ENCODE data around the gene BCL7A. TPM values are rescaled to one million over a fixed set of nuclear protein-coding genes. Genes with fewer than 3 reads are reported as not detected.
"Not testable (repeated sequence)": the region's sequence is repeated elsewhere in the genome, so short reads cannot be mapped to it uniquely, and the experiment has no call there.

Gene BCL7A
- total RNA-seq, 2 experiments from 2014 or later: 2.8 to 2.9 TPM

GRCh38 chr12:122026706-122027333, 5.1 kb downstream of the BCL7A start:
- H3K27ac Mint-ChIP-seq: no peak overlapping the region
- H3K36me3 Mint-ChIP-seq: peaks cover under 1% of the 10 kb centered on the region
- no peak overlapping the region for H3K4me3 Mint-ChIP-seq
- no peaks in the 10 kb centered on the region for H3K9me3 Mint-ChIP-seq (ENCODE audit: low read depth)
- ATAC-seq: no peak
- CTCF ChIA-PET: interaction anchor here (0.6 to 1.4 kb wide), 3 partner anchors 22 to 1298 kb away, joined by 3 to 4 read pairs (median 3); no protein-coding TSS in a partner anchor
- peaks cover 25% of the 10 kb centered on the region for H3K4me1 Mint-ChIP-seq
- H3K27me3 Mint-ChIP-seq: peaks cover 70% of the 10 kb centered on the region
- no peak for DNase-seq

GRCh38 chr12:122028165-122028904, 6.7 kb downstream of the BCL7A start:
- ATAC-seq: no peak
- CTCF ChIA-PET: interaction anchor here (0.7 to 3.5 kb wide), 7 partner anchors 26 to 234 kb away, joined by 3 to 12 read pairs (median 5); partner anchors contain the start of genes CFAP251 and RHOF
- DNase-seq: no peak
- Mint-ChIP-seq H3K4me1 (peaks cover 20% of the 10 kb centered on the region), H3K4me3 (no peak overlapping the region), H3K36me3 (no peaks in the 10 kb centered on the region), H3K27me3 (peaks cover 63% of the 10 kb centered on the region), H3K9me3 (ENCODE audit: low read depth) (no peaks in the 10 kb centered on the region), H3K27ac (no peak overlapping the region)

- Mint-ChIP-seq H3K4me3 (no peak overlapping the region), H3K27ac (peak overlapping the region; percentile 41), H3K36me3 (no peaks in the 10 kb centered on the region), H3K27me3 (peaks cover 61% of the 10 kb centered on the region), H3K4me1 (peaks cover 18% of the 10 kb centered on the region), H3K9me3 (ENCODE audit: low read depth) (no peaks in the 10 kb centered on the region)
- DNase-seq (peak; percentile 88), ATAC-seq (peak; percentile 81)
- CTCF ChIA-PET: interaction anchor here (0.7 to 3.5 kb wide), 5 partner anchors 25 to 235 kb away, joined by 3 to 12 read pairs (median 4); partner anchors contain the start of gene RHOF
These were observed 7.3 kb downstream of the BCL7A start for GRCh38 chr12:122028905-122029560.

GRCh38 chr12:122029620-122030423, 8.1 kb downstream of the BCL7A start:
- H3K27ac Mint-ChIP-seq: peak overlapping the region; percentile 28
- CTCF ChIA-PET: interaction anchor here (0.8 to 3.5 kb wide), 2 partner anchors 90 to 93 kb away, joined by 3 to 12 read pairs; no protein-coding TSS in a partner anchor
- peaks cover 18% of the 10 kb centered on the region for H3K4me1 Mint-ChIP-seq
- ATAC-seq: no peak
- H3K9me3 Mint-ChIP-seq (ENCODE audit: low read depth): no peaks in the 10 kb centered on the region
- no peaks in the 10 kb centered on the region for H3K36me3 Mint-ChIP-seq
- H3K4me3 Mint-ChIP-seq: no peak overlapping the region
- DNase-seq: no peak
- peaks cover 55% of the 10 kb centered on the region for H3K27me3 Mint-ChIP-seq

- Mint-ChIP-seq H3K27ac (no peak overlapping the region), H3K4me3 (no peak overlapping the region), H3K36me3 (no peaks in the 10 kb centered on the region), H3K27me3 (peaks cover 53% of the 10 kb centered on the region), H3K9me3 (ENCODE audit: low read depth) (no peaks in the 10 kb centered on the region), H3K4me1 (peaks cover 18% of the 10 kb centered on the region)
- CTCF ChIA-PET: interaction anchor here (3.5 kb wide), 1 partner anchor 93 kb away, joined by 12 read pairs; no protein-coding TSS in a partner anchor
- ATAC-seq (no peak), DNase-seq (no peak)
These were observed 8.8 kb downstream of the BCL7A start for GRCh38 chr12:122030424-122031035.

DNA sequence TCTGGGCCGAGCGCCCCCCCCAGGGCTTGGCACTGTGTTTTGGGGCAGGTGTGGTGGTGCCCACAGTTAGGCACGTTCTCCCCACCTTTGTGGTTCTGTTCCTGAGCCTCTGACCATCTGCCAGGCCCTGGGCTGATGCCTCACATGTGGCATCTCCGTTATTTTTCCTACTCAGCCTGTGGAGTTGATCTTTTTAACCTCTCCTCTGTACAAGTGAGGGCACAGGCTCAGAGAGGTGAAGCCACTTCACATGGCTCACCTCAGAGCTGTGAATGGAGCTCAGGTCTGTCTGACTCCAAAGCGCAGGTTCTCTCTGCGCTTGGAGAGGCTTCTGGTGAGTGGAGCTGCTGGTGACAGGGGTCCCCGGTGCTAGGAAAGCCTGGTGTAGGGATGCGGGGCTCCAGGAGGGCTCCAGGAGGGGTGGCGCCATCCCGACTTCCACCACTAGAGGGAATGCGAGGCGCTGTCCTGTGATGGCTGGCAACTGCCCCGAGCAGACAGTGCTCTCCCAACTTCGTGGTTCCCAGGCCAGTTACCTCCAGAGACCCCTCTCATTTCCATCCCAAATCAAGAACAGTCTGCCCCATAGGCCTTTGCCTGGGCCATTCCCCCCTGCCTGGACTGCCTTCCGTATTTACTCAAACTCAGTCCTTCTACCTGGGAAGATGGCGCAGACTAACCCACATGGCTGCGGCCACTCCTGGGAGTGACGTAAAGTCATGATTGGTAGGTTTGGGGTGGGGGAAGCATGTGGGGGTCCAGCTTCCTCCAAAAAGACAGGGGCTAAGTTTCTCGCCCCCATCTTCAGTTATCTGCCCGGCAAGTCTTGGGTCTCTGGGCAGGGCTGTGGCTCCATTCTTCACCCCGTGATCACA, 9.9 kb downstream of the BCL7A start:
- H3K27ac Mint-ChIP-seq: no peak overlapping the region
- H3K9me3 Mint-ChIP-seq (ENCODE audit: low read depth): no peaks in the 10 kb centered on the region
- peaks cover 18% of the 10 kb centered on the region for H3K4me1 Mint-ChIP-seq
- H3K4me3 Mint-ChIP-seq: no peak overlapping the region
- ATAC-seq: peak; percentile 50
- no peaks in the 10 kb centered on the region for H3K36me3 Mint-ChIP-seq
- DNase-seq: peak; percentile 65
- H3K27me3 Mint-ChIP-seq: peaks cover 50% of the 10 kb centered on the region
- CTCF ChIA-PET: interaction anchor here (0.8 to 1.0 kb wide), 2 partner anchors 9 to 44 kb away, joined by 3 to 4 read pairs; no protein-coding TSS in a partner anchor

DNA sequence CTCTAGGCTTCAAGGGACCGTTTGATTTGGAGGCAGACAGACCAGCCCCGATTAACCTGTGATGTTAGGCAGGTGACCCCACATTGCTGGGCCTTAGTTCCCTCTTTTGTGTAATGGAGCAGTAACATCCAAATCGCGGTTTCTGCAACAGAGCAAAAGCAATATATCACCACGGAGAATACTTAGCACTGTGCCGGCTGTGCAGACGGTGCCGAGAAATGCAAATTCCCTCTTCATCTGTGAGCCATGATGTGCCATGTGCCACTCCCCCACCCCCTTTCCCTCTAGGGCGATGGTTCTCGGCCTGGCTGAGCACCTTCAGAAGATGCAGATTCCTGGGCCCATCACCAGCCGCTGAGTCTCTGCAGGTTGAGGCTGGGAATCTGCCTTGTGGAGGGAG, 10.9 kb downstream of the BCL7A start:
- H3K4me3 Mint-ChIP-seq: no peak overlapping the region
- H3K4me1 Mint-ChIP-seq: peaks cover 18% of the 10 kb centered on the region
- CTCF ChIA-PET: no interaction called here
- DNase-seq (no peak), ATAC-seq (no peak)
- H3K9me3 Mint-ChIP-seq (ENCODE audit: low read depth): no peaks in the 10 kb centered on the region
- no peak overlapping the region for H3K27ac Mint-ChIP-seq
- peaks cover 43% of the 10 kb centered on the region for H3K27me3 Mint-ChIP-seq
- no peaks in the 10 kb centered on the region for H3K36me3 Mint-ChIP-seq

DNA sequence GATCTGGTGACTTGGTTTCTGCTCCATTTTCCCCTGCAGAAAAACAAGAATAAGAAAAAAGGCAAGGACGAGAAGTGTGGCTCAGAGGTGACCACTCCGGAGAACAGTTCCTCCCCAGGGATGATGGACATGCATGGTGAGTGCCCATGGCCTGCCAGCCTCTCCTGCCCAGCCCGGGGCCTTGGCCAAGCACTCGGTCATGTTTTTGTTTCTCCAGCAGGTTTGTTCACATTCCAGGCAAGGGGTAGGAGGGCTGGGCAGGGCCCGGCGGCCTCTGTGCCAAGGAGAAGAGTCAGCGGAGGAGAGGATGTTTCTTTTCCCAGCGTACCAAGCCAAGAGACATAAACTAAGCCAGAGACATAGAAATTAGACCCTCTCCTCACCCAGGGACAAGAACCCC, 13.6 kb downstream of the BCL7A start:
- Mint-ChIP-seq H3K36me3 (no peaks in the 10 kb centered on the region), H3K27ac (no peak overlapping the region), H3K4me3 (no peak overlapping the region), H3K27me3 (peaks cover 18% of the 10 kb centered on the region), H3K9me3 (ENCODE audit: low read depth) (no peaks in the 10 kb centered on the region), H3K4me1 (no peaks in the 10 kb centered on the region)
- CTCF ChIA-PET: no interaction called here
- no peak for DNase-seq
- ATAC-seq: no peak

DNA sequence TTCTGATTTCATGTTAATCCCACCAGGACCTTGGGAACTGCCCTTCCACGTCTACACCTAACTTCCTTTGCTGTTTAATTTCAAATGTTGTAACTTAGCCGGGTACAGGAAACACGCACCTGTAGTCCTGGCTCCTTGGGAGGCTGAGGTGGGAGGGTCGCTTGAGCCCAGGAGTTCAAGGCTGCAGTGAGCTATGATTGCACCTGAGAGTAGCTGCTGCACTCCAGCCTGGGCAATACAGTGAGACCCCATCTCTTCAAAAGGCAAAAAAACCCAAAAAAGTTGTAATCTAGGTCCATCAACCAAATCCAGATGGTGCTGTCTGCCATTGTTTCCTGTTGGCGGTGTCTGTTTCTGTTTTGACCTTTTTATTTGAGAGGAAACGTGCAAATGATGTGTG, 14.5 kb downstream of the BCL7A start:
- no peaks in the 10 kb centered on the region for H3K9me3 Mint-ChIP-seq (ENCODE audit: low read depth)
- CTCF ChIA-PET: no interaction called here
- no peak for ATAC-seq

DNA sequence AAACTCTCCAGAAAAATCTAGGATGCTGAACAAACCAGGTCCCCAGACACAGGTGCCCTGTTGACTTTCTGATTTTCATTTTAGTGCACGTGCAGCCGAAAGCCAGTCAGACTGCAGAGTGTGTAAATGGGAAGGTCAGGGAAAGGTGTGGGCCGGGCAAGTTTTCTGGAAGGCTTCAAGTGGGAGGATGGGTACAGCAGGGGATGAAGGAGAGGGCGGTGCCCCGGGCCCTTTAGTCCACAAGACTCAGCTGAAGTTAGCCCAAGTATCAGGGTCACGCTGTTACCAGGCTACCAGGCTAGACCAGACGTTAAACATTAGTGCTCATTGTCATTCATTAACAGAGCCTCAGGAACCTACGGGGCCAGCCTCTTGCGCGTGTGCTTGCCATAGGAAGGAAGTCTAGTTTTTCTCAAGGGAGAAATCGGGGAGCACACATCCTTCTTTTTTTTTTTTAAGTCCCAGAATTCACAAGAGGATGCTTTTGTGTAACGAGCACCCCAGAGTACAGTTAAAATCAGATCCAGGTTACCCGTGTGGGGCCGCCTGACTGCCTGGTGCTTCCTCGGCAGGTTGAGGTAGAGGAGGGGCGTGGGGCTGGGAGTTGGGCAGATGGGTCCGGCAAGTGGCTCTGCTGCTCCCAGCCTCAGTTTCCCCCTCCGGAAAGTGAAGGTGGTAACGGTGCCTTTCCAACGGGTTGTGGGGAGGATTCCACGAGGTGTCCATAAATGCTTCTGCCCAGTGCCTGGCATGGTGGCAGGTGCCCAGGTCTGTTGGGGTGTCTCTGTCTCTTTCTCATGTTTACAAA, 19.1 kb downstream of the BCL7A start:
- CTCF ChIA-PET: no interaction called here
- Mint-ChIP-seq H3K9me3 (ENCODE audit: low read depth) (no peaks in the 10 kb centered on the region), H3K27ac (no peak overlapping the region), H3K27me3 (no peaks in the 10 kb centered on the region), H3K4me1 (no peaks in the 10 kb centered on the region), H3K36me3 (no peaks in the 10 kb centered on the region), H3K4me3 (no peak overlapping the region)
- no peak for ATAC-seq
- DNase-seq: no peak

More for the DNA sequence above, 14.5 kb downstream of the BCL7A start:
- Mint-ChIP-seq H3K4me3 (no peak overlapping the region), H3K4me1 (no peaks in the 10 kb centered on the region), H3K27me3 (peaks cover 11% of the 10 kb centered on the region), H3K36me3 (no peaks in the 10 kb centered on the region), H3K27ac (no peak overlapping the region)
- no peak for DNase-seq

- ATAC-seq; H3K4me3 Mint-ChIP-seq; H3K27ac Mint-ChIP-seq; DNase-seq; H3K36me3 Mint-ChIP-seq; H3K27me3 Mint-ChIP-seq; H3K4me1 Mint-ChIP-seq; CTCF ChIA-PET; H3K9me3 Mint-ChIP-seq (ENCODE audit: low read depth): not testable (repeated sequence)
These were observed 19.8 kb downstream of the BCL7A start for GRCh38 chr12:122041458-122041857.
